Measurements from ENCODE around the gene VPS50.

DNA sequence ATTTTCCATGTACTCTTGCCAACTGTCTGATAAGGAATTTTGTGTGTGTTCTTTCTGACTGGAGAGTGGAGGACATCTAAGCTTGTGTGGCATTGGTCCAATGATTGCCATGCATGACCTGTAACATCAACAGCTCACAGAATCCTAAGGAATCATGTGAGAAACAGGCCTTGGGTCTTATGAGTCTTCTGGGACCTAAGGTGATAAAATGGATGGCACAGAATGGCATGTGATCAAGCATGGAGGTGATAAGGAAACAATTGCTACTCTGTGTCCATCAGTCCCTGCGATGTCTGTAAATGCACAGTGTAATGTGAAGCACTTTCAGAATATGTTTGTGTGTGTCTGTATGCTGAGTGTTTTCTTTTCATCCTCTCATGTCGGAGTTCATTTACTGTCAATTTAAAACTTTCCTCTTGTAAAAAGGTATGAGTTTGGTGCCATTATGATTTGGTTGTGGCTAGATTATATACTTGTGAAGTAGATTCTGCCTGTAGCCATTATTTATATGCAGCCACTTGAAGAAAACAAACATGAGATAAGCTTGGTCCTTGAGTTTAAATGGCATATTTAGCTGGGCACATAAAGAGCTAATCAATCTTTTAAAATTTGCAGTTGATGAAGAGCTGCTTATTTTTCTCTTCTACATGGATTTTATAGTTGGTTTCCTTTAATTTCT lies 127.5 kb downstream of the VPS50 start:
- TF ChIP-seq EP300 (IDR thresholded peaks at IDR 0.05) (no peak), POLR2A (IDR thresholded peaks at IDR 0.05) (no peak)
